HFF-Myc (cell line): ENCODE measurements around the gene GARS1.

Experiments
- DNase-seq: peaks from one replicate; pipeline ENCODE4 v3.0.0-alpha.2; 2011; ENCODE audit warnings: low read depth; ENCODE audit errors: extremely low read depth
- H3K4me3 ChIP-seq: replicated peaks from 2 replicates; pipeline ENCODE4 v1.5.1; 2011; ENCODE audit warnings: low read depth, mild to moderate bottlenecking, control low read depth, low read length
- TF ChIP-seq, protein P1 (sequence below): IDR thresholded peaks from 2 replicates; pipeline ENCODE4 v1.5.1; 2012; ENCODE audit warnings: mild to moderate bottlenecking, low read depth, low read length, control low read depth; ENCODE audit errors: missing control alignments

GARS1 gene

DNA sequence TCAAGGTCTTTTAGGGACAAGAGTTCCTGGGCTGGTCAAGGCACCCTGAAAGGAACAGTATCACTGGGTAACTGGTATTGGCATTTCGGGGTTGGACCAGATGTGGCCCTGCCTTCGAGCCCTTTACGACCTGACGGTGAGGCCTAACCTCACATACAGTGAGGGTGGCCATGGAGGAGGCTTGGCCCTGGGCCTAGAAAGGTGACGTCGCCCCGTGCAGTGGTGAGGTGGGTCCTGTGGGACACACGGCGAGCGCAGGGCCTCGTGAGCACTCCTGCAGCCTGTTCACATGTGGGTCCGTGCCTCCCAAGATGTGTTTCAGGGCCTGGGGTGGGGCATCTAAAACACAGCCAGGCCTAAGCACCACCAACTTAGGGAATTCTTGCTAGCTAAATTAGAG is 51.5 kb downstream of the GARS1 start:
- TF ChIP-seq, protein P1, sequence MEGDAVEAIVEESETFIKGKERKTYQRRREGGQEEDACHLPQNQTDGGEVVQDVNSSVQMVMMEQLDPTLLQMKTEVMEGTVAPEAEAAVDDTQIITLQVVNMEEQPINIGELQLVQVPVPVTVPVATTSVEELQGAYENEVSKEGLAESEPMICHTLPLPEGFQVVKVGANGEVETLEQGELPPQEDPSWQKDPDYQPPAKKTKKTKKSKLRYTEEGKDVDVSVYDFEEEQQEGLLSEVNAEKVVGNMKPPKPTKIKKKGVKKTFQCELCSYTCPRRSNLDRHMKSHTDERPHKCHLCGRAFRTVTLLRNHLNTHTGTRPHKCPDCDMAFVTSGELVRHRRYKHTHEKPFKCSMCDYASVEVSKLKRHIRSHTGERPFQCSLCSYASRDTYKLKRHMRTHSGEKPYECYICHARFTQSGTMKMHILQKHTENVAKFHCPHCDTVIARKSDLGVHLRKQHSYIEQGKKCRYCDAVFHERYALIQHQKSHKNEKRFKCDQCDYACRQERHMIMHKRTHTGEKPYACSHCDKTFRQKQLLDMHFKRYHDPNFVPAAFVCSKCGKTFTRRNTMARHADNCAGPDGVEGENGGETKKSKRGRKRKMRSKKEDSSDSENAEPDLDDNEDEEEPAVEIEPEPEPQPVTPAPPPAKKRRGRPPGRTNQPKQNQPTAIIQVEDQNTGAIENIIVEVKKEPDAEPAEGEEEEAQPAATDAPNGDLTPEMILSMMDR = no peak
- no peak overlapping the region for H3K4me3 ChIP-seq
- no peak for DNase-seq

DNA sequence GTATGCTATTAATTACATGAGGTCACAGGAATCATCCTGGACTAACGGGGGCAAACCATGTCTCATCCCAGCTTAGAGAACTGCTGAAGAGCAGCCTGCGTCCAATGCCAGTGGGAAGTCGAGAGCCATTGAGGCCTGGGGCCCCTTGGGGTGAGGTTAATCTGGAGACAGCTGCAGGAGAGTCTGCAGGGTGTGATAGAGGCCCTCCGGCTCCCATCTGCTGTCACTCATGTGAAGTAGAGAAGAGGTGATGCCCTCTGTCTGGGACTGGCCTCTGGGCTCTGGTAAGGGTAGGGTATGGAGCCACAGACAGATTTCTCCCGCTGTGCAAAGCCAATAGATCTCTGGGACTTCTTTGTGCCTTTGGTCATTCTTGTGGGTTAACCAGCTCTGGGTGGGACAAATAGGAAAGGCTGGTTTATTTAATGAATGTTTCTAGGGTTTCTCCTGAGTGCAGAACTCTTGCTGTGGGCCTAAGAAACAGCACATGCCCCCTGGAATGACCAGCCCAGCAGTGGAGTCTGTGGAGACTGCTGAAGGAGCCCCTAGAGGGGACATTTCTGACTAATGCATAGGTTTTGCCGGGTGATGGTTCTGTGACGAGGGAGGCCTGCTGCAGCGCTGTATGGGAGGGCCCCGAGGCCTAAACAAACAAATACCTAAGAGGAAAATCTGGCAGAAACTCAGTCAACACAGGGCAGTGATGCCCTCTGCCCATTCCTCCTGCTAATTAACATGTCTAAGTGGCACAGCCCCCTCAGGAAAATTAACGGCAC is 53.1 kb downstream of the GARS1 start:
- TF ChIP-seq, protein P1 = no peak
- no peak for DNase-seq
- H3K4me3 ChIP-seq = no peak overlapping the region

DNA sequence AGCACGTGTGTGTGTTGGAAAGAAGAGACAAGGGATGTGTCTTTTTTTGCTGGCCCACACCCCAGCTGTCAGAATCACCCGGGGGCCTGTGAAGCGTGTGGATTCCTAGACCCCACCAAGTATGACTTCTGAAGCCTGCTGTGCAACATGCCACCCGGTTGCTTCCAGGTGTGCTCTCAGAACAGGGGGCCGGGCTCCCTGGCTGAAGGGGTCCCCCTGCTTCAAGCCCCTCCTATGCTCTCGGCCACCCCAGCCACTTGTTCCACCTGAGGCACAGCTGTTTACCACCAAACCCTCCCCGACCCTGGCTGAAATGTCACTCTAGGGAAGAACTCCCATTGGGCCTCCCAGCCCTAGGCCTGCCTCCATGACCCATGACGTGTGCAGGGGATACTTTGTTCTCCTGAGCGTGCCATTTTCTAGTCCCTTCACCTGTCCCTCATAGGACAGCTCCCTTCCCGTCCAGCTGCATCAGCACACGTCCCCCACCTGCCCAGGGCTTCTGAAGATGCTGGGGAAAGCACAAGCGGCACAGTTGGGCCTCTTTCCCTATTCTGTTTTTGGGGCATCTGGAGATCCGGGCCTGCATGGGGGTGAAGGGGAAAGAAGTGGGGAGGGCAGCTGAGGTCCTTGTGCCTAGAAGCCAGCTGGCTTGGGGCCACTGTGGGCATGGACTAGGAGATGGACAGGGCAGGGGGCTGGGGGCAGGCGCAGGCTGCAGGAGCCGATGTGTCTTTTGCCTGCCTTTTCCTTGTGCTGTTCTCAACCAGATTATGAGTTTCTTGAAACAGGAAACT is 54.3 kb downstream of the GARS1 start:
- no peak overlapping the region for H3K4me3 ChIP-seq
- no peak for DNase-seq
- TF ChIP-seq, protein P1 = no peak

DNA sequence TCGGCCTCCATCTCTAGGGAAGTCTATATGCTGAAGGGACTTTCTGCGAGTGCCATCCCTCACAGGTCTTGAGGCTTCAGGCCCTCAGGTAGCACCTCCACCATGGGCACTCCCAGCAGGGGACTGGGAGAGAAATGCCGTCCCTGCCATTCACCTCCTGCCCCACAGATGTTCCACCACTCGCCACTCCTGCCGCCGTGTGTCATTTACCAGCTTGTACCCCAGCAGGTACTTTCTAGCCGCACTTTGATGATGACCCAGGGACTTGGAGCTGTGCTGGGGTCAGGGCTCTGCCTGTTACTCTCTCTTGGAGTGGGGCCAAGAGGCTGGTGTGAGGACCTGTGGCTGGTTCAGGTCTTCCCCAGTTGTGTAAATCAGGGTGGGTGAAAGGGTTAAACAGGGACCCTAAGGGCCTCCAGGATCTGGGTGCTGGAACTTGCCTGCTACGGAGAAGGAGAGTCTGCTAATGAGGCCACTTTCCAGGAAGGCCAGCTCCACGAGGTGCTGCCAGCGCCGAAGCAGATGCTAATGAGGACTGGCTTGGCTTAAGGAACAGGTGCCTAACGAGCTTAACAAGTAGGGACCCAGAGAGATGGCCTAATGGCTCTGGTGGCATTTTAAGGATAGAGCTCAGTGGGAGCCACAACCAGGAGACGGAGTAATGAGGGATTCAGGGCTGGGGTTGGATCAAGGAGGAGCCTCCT is 55.2 kb downstream of the GARS1 start:
- no peak for DNase-seq
- TF ChIP-seq, protein P1 = no peak
- H3K4me3 ChIP-seq = no peak overlapping the region

DNA sequence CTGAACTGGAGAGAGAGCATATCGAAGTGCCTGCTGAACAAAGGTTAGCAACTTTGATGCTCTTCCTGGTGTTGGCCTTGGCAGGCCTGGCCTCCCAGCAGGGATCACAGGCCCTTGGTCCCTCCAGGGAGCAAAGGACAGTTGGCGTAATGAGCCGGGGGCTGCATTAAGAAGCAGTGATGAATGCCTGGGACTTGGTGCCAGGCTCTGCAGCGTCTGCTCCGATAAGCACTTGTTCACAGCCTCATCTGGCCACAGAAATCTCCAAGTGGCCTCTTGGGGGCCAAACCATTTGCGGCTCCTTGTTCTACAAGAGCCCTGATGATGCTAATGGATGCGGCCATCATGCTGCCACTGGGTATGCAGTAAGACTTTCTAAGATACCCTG is 55.7 kb downstream of the GARS1 start:
- TF ChIP-seq, protein P1 = no peak
- no peak overlapping the region for H3K4me3 ChIP-seq
- DNase-seq = no peak

DNA sequence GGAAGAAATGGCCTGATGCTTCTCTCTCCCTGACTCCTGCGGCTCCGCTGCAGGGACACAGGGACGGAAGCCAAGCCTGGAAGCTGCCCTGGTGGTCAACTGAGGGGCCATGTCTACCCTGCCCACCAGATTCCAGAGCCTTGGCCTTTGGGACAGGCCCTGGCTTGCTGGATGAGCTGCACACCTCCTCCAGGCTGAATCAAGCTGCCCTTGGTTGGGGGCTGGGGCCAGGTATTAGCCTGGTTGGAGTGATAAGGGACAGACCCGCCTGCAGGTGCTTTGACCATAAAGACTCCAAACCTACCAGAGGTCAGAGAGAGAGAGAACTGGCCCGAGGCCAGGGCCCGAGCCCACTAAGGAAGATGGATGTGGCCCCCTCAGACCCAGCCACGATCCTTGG is 57.5 kb downstream of the GARS1 start:
- H3K4me3 ChIP-seq = no peak overlapping the region
- DNase-seq = no peak
- TF ChIP-seq, protein P1 = no peak
